H4 (cell line): Measurements from ENCODE around the gene CENPP. TPM values are rescaled to one million over a fixed set of nuclear protein-coding genes. Genes with fewer than 3 reads are reported as not detected.

Experiments used
- DNase-seq: peaks from one replicate; pipeline ENCODE4 v3.0.0-alpha.2; 2015; ENCODE audit warnings: low spot score
- total RNA-seq: library from RNA; depleted of rRNA; stranded (reverse); fragments of >200 nt; shearing (Covaris generic); gene quantifications from 2 replicates; pipeline ENCODE4 v1.2.3, GENCODE V29; 2014; rRNA removed

The CENPP gene
- 2.3 and 9.6 TPM in 2 replicates for total RNA-seq

DNA sequence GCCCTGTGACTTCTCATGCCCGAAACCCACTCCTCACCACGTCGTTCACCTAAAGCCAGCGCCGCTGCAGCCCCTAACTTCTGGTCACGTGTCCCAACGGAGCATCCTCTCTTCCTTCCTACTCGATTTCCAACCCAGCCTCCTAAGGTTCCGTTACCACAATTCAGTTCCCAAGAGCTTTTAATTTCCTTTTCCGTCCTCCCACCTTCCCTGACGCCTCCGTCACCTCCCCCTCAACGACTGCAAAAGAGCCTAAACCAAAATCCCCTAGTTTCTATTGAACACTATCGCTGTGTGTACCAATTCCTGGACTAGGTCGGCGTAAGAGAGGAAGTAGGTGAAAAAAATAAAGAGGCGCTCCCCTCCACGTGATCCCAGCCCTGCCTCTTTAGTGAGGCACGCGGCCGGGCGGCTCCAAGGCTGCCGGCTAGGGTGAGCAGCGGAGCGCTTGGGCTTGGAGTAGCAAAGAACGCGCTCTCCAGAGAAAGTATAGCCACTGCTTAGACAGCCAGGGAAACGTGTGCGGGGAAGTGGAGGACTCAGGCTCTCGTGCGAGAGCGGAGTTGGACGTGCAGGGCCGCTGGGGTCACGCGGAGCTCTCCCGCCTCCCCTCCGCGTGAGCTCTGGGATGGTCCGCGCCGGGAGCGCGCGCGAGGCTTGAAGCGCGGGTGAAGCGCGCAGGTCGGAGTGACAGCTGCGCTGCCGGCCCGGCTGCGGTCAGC, at the start of gene CENPP, which contains the start of gene NOL8:
Gene CENPP (plus strand): TSS at position 685 of the 722 bp plus-strand sequence.
Gene NOL8 (minus strand): TSS at position 82 of the 722 bp plus-strand sequence. CDS start 1,189 bp downstream, outside the sequence.
- DNase-seq, result peak; percentile 73

- DNase-seq, result no peak
Observed at GRCh38 chr9:92276331-92277032, 49.3 kb upstream of the CENPP start.

GRCh38 chr9:92278110-92278509, 47.6 kb upstream of the CENPP start:
- DNase-seq, result no peak

GRCh38 chr9:92279302-92279701, 46.5 kb upstream of the CENPP start:
- DNase-seq, result no peak

GRCh38 chr9:92289708-92290390, 35.9 kb upstream of the CENPP start:
- no peak for DNase-seq

DNA sequence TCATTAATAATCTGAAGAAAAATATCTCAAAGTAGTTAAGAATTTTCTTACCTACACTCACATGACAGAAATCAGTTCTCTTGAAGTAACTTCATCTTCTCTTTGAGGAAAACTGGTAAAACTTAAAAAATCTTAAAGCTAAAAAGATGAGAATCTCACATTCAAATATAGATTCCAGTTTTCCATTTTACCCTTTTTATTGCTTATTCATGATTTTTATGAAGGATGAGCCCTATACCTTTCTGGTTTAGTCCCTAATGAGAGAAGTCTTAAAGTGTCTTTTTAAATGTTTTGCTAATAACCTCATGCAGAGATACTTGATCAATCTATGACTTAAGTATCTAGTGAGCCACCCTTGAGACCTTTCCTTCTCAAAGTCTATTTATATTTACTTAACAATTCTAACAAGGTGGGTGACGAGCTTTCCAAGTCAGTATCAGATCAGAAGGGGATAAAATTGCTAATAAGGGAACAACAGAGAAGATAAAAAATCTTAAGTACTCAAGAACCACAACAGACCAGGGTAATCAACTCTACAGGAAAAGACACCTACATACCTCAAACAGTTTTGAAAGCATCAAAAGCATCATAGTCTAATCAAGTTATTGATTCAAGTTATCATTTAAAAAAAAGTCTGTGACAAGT, 34.8 kb upstream of the CENPP start:
- DNase-seq, result no peak

DNA sequence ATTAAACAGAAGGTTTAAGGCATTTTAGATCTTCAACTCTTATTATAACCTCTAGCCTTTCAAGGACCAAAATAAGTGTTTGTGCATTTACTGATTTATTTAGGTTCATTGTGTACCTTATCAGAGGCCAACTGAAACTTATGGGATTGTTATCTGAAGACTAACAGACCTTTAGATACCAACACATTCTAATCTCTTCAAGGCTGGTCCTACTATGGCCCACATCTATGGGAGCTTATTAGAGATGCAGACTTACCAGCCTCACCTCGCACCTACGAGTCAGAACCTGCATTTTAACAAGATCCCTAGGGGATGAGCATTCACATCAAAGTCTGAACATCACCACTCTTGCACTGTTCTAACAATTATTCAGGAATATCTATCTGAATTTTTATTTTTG, 34.2 kb upstream of the CENPP start:
- DNase-seq, result no peak

- no peak for DNase-seq
Observed at GRCh38 chr9:92292338-92293074, 33.2 kb upstream of the CENPP start.

DNA sequence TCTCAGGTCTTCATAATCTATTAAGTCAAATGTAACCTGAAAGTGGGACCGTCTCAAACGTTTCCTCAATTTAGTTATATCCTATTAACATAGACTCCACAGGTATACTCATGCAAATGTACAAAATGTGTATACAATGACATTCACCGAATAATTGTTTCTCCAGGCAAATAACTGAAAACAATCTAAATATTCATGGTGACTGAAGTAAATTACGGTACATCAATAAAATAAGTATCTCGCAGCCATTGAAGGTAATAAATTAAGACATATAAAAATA, 32.7 kb upstream of the CENPP start:
- no peak for DNase-seq

DNA sequence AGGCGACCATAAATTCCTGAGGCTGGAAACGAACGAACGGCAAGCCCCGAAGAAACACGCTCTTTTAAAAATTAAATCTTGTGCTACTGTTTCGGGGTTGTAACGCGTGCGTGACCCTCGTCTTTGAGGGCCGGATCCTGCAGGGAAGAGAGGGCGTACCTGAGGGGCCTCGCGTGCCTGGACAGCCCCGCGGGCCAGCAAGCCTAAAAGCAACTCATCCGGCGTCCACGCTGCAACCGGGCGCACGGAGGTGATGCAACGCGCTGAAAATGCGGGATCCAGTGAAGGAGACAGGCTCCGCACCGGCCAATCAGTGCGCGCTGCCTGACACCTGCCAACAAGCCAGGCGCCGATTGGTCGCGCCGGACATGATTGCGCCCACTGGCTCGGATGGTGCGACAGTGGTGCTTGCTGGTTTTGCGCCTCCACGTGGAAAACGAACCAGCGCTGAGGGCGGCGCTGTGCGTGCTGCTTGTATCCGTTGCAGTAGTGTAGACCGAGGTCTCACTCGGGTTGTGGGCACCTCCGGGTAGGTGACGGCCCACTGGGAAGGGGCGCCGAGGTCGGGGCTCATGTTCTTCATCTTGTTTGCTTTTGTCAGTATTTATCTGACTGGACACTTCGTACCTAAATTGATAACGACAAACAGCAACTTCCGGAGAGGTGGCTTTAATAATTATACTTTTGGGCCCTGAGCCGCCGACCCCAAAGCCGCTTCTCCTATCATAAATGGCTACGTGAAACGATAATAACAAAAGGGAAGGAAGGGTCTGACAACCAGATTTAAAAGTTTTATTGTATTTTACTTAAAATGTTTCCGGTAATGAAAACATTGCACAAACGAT, 32.1 kb upstream of the CENPP start, which contains the start of gene IARS1:
Gene IARS1 (minus strand): TSS at position 246 of the 845 bp plus-strand sequence. CDS start 4,278 bp downstream, outside the sequence.
- peak; percentile 92 for DNase-seq

DNA sequence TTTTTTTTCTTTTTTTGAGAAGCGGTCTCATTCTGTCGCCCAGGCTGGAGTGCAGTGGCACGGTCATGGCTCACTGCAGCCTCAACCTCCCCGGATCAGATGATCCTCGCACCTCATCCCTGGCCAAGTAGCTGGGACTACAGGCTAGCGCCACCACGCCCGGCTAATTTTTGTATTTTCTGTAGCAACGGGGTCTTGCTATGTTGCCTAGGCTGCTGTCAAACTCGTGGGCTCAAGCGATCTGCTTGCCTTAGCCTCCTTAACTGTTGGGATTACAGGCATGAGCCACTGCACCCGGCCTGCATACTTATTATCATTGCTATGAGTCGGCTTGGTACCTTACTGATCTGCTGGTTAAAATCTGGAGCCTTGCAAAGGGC, 31.5 kb upstream of the CENPP start:
- no peak for DNase-seq

DNA sequence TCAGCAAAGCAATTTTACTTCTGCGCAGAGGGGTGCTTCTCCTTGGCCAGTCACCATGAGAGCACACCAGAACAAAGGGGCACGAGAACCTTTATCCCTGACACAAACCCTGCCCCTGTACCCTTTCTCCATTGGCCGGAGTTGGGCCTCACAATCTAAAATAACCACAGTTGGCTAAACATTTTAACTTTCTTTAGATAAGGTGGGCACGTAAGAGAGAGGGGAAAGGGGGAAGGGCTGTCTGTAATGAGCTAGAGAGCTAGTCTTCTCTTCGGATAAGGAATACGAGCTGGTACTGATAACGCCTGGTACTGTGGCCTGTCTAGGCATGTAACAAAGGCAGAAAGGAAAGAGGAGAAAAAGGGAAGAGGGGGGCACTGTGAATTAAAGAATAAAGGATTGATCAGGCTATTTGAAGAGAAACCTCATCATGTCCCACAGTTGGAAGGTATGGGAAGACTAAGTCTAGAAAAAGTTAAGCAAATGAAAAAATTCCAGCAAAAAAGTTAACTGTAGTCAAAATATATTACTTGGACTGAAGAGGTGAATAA, 30.4 kb upstream of the CENPP start:
- no peak for DNase-seq

DNA sequence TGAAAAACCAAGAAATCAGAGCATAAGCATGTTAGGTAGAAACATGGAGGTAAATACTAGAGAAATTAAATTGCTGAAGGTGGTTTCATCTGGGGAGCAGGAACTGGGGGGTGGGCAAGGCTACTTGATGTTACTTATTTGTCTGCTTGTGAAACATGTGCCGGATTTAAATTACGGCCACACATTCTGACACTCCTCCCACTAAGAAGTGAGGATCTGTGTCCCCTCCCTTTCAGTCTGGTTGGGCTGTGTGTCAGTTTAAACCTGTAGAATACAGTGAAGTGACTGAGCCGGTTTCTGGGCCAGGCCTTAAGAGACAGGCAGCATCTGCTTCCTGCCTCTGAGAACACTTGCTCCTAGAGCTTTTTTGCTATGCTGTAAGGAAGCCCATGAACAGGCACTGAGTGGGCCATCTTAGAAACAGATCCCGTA, 29.9 kb upstream of the CENPP start:
- DNase-seq, result no peak

GRCh38 chr9:92297611-92298010, 28.1 kb upstream of the CENPP start:
- no peak for DNase-seq

DNA sequence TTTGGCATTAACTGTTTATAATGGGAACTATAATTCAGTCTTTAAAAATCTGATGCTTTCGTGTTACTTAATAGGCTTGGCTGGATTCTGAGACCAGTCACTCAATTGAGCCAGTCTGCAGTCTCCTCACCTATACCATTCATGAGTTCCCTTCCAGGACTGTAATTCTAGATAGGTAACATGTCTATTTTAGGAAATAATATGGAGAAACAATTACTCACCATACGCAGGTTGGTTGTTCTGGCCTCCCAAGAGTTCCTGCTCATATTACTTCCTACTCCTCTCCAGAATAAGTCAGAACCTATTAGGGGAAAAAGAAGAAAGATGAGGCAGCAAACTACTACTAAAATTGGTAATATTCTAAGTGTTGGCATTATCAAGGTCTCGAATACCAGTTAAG, 27.7 kb upstream of the CENPP start:
- DNase-seq, result no peak

- DNase-seq, result no peak
Observed at GRCh38 chr9:92299116-92299515, 26.6 kb upstream of the CENPP start.

DNA sequence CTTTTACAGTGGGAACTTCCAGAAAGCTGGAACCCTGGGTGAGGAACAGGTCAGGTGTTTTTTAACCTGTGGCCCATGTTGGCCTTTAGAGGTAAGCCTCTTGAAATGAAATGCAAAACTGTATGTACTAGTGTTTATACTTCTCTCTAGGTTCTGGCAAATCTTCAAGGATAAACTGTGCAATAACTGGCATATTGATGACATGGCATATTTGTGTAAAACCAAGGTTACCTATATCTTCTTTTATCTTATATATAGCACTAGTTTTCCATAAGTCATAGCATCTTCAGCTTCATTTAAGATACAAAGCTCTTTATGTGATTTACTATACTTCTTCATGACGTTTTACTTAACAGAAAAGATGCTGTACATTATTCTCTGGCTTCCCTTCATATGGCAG, 24.8 kb upstream of the CENPP start:
- no peak for DNase-seq

DNA sequence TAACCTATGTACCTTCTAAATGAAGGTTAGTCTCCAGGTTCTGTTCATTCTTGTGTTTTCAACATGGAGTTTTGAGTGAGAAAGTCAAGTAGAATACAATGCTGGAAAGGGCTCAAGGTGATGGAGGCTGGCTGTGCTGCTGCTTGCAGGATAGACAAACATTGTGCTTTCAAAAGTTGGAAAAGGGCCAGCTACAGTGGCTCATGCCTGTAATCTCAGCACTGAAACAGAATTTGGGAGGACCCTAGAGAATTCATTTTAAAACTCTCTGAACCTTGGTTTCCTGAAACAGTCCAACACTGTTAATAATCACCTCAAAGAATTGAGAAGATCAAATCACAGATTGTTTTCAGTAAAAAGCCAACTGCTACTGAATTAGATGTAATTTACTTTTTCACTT, 16.9 kb upstream of the CENPP start:
- no peak for DNase-seq

GRCh38 chr9:92310562-92310961, 15.2 kb upstream of the CENPP start:
- DNase-seq, result no peak

DNA sequence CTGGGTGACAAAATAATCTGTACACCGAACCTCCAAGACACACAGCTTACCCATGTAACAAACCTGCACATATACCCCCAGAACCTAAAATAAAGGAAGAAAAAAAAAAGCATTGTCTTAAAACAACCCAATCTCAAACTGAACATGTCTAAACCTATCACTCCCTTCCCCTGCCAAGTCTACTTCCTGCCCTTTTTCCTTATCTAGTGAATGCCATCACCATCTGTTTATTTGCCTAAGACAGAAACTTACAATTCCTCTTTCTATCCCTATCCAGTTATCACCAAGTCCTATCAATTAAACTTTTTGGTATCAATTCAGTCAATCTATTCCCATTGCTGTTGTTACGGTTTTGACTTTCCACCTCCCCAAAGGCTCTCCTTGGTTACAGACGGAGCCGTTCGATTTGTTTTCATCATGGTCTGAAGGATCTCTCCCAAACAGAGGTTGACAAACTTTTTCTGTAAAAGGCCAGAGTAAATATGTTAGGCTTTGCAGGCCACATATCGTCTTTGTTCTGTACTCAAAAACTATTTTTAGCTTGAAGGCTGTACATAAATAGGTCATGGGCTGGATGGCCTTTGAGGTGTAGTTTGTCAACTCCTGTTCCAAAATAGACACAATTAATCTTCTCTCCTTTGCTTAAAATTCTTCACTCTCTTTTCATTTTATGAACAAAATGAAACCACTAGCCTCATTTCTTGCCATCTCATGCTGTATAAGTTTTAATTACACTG, 12.7 kb upstream of the CENPP start:
- no peak for DNase-seq
